D341Med (cell line): Measurements from ENCODE around the gene CNPY1.

ENCODE experiments used
- DNase-seq: peaks from one replicate; pipeline ENCODE4 v3.0.0; 2012; ENCODE audit warnings: low spot score

The CNPY1 gene

DNA sequence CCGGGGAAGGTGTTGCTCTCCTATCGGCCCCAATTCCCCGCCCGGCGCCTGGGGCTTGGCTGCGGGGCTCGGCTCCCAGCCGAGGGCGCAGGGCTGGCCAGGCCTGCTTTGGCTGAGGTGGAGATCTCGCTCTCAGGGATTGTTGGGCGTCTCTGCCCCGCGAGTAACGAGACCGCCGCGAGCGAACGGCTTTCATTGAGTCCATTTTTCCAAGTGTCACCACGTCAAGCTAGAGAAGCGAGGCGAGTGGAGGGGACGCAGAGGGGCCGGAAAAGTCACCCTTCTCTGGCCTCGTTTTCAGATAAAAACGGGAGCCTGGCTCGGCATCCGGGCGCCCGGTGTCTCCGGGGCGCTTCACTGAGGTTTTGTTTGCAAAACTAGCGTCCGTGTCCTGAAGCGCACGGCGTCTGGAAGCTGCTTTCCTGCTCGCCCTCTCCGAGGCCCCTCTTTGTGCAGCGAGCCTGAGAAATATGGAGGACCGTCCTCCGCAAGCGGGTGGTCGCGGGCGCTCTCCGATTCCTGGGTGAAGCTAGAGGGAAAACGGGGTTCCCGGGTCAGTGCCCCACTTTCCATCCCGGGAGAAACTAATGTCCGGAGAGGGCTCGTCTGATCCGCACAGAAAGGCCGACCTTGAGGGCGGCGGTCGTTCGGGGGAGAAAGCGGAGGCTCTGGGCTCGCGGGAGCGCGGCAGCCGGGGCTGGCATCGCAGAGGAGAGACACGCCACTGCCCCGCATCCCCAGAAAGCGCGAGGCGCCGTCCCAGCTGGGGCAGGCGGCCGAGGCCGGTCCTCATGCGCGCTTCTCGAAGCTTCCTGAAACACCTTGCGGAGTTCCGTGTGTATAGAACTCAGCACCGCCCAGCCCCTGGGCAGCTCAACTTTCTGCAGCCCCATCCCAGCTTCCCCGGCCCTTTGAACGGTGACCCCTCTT, 91.9 kb downstream of the CNPY1 start:
- no peak for DNase-seq

DNA sequence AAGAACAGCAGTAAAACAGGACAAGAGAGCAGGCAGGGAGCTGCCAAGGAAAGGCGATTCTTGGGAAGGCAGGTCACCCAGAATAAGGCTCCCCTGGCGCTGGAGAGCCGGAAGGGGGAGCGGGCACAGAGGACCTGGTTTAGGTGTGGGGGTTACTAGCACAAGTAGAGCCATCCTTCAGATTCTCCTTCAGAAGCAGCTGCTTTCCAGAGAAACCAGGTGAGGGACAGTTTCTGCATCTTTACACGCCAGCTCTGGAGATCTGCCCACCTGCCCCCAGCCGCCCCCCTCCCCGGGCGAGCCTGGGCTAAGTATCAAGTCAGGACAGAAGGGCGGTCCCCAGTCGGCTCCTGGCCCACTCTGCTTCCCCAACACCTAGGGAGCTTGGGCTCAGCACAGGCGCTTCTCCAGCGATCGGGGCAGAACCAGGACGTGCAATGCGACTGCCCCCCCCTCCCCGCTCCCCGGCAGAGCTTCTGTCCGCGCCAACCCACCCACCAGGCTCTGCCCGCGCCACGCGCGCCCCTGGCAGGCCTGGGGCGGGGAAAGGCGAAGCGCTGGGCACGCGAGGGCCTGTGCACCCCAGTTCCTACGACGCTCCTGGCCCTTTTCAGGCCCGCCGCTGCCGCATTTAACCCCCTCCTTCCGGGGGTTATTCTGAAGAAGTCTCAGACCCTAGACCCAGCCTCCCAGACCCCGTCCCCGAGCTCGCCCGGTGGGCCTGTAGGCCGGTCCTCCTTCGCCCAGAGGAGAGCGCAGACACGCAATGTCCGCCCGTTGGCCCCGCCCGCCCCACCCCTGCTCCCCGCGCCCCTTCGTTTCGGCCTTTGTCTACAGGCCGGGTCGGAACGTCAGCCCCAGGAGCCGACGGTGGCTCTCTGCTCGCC, 92.8 kb downstream of the CNPY1 start:
- no peak for DNase-seq

DNA sequence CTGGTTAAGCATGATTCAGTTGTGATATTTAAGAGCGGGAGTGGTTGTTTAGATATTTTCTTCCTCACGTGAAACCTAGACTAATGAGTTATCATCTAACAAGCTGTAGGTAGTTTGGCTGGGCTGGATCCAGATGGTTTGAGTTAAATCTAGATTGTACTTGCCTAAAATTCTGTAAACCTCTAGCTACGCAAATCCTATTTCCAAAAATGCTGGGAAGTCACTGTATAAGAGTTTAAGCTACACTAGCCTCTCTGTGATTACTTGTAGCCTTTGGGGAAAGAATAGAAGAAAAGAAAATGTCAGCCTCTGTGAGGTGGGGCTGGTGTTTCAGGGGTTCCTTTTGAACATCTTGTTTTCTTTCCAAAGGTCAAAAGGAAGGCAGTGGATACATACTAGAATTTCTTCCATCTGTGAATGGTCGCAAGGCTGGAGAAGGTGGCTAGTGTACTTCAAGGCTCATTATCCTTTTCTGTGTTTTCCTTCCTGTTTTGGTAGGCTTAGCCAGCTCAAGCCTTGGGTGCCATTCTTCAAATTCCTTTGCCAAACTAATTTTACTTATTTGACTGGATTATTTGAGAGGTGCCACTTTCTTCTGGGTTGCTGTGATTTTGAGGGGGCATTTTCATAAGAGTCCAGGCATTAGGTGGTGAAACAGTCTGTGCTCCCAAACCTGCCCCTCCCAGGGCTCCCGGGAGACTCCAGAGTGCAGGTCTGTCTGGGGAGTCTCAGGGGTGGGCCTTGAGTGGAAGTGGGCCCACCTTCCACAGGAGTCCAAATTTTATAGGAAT, 93.7 kb downstream of the CNPY1 start:
- no peak for DNase-seq

DNA sequence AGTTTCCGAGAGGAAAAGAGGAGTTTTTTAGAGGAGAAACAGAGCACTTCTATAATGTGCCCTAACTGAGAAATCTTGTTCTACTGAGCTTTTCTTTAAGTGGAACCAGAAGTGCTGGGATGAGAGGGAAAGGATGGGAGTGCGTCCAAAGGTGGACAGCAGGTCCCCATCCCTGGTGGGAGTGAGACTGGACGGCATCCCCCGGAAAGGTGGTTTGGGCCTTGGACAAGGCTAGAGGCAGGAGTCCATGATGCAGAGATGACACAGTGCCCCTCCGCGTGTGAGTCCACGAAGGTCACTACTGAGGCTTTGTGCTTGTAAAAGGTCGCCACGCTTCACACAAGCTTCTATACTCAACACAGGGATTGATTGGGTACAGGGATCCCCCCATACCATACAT, 94.5 kb downstream of the CNPY1 start:
- DNase-seq = no peak
